Esophagus squamous epithelium (tissue), 5 donors: ENCODE data around the gene HOXA9. TPM values are rescaled to one million over a fixed set of nuclear protein-coding genes. Genes with fewer than 3 reads are reported as not detected.

Source experiments
- DNase-seq: peaks from one replicate; lab custom pipeline; 2025; lab: John Stamatoyannopoulos, UW
- H3K27ac ChIP-seq, 4 donors: fragments of 200-600 bp; sonication (generic); one replicate each; pipeline ENCODE4 v1.5.1; 2016 to 2019; ENCODE audit warnings: mild to moderate bottlenecking in 1 of 4
- H3K27me3 ChIP-seq, 4 donors: fragments of 200-600 bp; sonication (generic); 1 replicate in 3 of 4; 2 replicates in 1 of 4; pipeline versions ENCODE4 v1.5.1 to v1.6.0; 2017 to 2021; ENCODE audit warnings: antibody characterized with exemption in 1 of 4
- H3K36me3 ChIP-seq, 3 donors: fragments of 200-600 bp; sonication (generic); one replicate each; pipeline ENCODE4 v1.5.1; 2016 to 2019
- H3K4me1 ChIP-seq, 3 donors: fragments of 200-600 bp; sonication (generic); one replicate each; pipeline ENCODE4 v1.5.1; 2017 to 2019
- H3K4me3 ChIP-seq, 4 donors: fragments of 200-600 bp; sonication (generic); 1 replicate in 3 of 4; 2 replicates in 1 of 4; pipeline ENCODE4 v1.5.1; 2016 to 2019; ENCODE audit warnings: mild to moderate bottlenecking in 2 of 4, moderate library complexity in 1 of 4
- H3K9me3 ChIP-seq, 3 donors: fragments of 200-600 bp; sonication (generic); one replicate each; pipeline ENCODE4 v1.5.1; 2016 to 2019
- CTCF ChIP-seq, 6 experiments: fragments of 450-650 bp in 4 of 6; fragments of 200-600 bp in 2 of 6; sonication (generic) in 2 of 6; IDR thresholded peaks; one replicate each; pipeline ENCODE4 v1.5.1; 2016 to 2019; ENCODE audit warnings: antibody characterized with exemption in 6 of 6, mild to moderate bottlenecking in 4 of 6, moderate library complexity in 4 of 6
- POLR2A ChIP-seq, 4 donors: fragments of 450-650 bp; IDR thresholded peaks; one replicate each; pipeline ENCODE4 v1.6.1; 2017; ENCODE audit warnings: antibody characterized with exemption in 4 of 4, mild to moderate bottlenecking in 4 of 4, moderate library complexity in 3 of 4
- WGBS, 2 donors: methylation state at CpG; one replicate each; pipeline ENCODE4 v1.1.5; 2018; 5-methylcytosine and 5-hydroxymethylcytosine counted together
- intact Hi-C: fragments of 100-400 bp; cut with DNase I; formaldehyde crosslinking; loops from one replicate; pipeline ENCODE4 v1.15.0; 2022
- total RNA-seq, 4 donors: library from RNA; depleted of rRNA; stranded (reverse); fragments of >200 nt; gene quantifications; one replicate each; pipeline ENCODE4 v1.1.0, GENCODE V29; 2016
- donor health status: DM: yes; HTN: yes; CAD: no.

The HOXA9 gene
- total RNA-seq, 4 donors from 2014 or later = 0.57 to 1.1 TPM; not detected in 2

DNA sequence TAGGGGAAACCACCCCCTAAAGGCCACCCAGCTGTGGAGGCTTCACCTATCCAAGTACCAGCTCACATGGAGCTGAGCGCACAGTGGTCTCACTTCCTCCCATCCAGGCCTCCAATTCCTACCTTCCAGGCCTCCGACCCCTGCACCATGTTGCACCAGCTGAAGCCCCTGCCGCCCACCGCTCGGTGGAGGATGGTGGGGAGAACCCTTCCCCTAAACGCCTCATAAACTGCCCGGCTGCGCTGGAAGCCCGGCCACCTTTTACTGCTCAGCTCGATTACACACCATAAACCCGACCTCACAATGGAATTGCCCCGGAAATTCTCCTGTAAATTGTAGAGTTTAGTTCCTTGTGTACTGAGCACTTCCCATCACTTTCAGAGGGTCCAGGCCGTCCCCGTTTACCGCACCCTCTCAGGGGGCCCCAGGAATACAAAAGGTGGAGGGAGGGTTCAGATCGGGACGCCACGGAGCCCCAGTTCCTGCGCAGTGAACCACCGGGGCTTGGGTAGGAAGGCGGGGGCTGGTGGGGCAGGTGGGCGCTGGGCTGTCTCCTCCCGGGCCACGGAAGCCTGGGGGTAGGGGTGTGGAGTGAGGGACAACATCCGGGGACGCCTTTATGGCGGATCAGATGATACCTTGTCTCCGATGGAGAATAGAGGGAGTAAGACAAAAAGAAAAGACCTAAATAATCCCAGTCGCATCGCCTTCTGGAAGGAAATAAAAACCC lies 7.5 kb downstream of the HOXA9 start:
- WGBS, 2 donors = 35 to 39% methylated on average over 10 to 20 of the region's 30 CpGs
- peaks cover 10 to 99% (median 64%) of the 10 kb centered on the region in 4 donors for H3K27me3 ChIP-seq

DNA sequence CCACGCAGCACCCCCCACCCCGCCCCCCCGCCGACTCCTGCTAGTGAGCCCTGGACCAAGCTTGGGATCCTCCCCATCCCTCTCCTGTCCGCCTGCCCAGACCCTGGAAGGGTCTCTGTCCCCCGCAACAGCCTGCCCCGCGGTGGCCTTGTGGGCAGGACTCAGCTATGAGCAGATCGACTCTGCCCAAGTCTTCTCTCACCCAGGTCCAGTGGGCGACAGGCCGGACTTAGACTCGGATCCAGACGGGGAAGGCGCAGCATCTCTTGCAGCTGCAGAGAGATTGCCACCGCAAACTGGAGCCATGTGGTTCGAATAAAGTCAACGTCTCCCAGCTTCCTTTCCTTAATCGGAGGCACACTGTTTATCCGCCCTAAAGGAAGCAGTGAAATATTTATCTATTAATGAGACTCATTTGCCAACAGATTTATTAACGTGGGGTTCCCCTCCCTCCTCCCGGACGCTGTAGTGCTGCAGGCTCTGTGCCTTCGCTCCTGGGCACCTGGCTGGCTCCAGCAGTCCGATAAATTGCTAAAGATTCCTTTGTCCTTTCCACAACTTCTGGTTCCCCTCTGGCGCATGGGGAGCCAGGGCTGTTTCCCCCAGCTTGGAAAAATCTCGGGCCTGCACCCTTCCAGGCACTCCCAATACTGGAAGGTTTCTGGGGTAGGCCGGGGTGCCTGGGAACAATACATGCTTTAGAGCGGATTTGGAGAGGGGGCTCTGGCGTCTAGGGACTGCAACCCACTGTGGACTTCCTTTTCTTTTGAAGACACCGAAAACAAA lies 8.2 kb downstream of the HOXA9 start:
- peak overlapping the region; percentile 28 to 65 (median 44) for H3K4me3 ChIP-seq
- no peaks in the 10 kb centered on the region for H3K9me3 ChIP-seq
- TF ChIP-seq POLR2A (IDR thresholded peaks at IDR 0.05) = no peak
- TF ChIP-seq CTCF (IDR thresholded peaks at IDR 0.05) = no peak
- DNase-seq = no peak
- H3K4me1 ChIP-seq = peaks cover 32 to 77% (median 33%) of the 10 kb centered on the region in 3 donors
- peak overlapping the region in 2 of 4 donors; percentile 66 to 71 for H3K27ac ChIP-seq
- WGBS, 2 donors = 35 to 42% methylated on average over 17 to 19 of the region's 30 CpGs
- intact Hi-C loops = no loop called here
- peaks cover 18 to 99% (median 68%) of the 10 kb centered on the region in 4 donors for H3K27me3 ChIP-seq
- no peaks in the 10 kb centered on the region for H3K36me3 ChIP-seq

More for the DNA sequence above, 7.5 kb downstream of the HOXA9 start:
- Histone ChIP-seq H3K4me3 (no peak overlapping the region), H3K4me1 (peaks cover 28 to 71% (median 33%) of the 10 kb centered on the region in 3 donors), H3K9me3 (no peaks in the 10 kb centered on the region), H3K36me3 (no peaks in the 10 kb centered on the region), H3K27ac (no peak overlapping the region)
- intact Hi-C loops = no loop called here
- TF ChIP-seq CTCF (IDR thresholded peaks at IDR 0.05) (no peak), POLR2A (IDR thresholded peaks at IDR 0.05) (no peak)
- no peak for DNase-seq

DNA sequence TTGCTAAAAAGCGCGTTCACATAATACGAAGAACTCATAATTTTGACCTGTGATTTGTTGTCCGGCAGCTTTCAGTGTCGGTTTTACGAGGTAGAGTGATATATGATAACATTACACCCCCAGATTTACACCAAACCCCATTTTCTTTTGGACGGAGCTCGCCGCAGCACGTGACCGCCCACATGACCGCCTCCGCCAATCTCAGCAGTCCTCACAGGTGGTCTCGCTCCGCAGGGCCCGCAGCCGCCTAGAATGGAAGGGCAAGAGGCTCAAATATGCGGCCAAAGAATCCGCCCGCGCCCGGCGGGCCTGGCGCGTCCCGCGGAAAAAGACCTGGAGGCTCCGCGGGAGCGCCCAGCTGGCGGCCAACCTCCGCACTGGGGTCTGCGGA lies 8.8 kb downstream of the HOXA9 start, which contains the start of gene HOXA7:
HOXA7 (minus strand) TSS at position 168 of the 391 bp plus-strand sequence; CDS start at position 38, 130 bp downstream.
- no peak for DNase-seq
- H3K36me3 ChIP-seq = no peaks in the 10 kb centered on the region
- H3K9me3 ChIP-seq = no peaks in the 10 kb centered on the region
- peaks cover 19 to 99% (median 70%) of the 10 kb centered on the region in 4 donors for H3K27me3 ChIP-seq
- intact Hi-C loops = no loop called here
- peak within 1 kb of the TSS in 3 of 4 donors; percentile 6 to 71 (median 66) for H3K27ac ChIP-seq
- peaks cover 35 to 77% (median 36%) of the 10 kb centered on the region in 3 donors for H3K4me1 ChIP-seq
- TF ChIP-seq POLR2A (IDR thresholded peaks at IDR 0.05) (no peak), CTCF (IDR thresholded peaks at IDR 0.05) (no peak)
- WGBS, 2 donors = 0 to 2% methylated on average over 6 to 13 of the region's 33 CpGs
- peak within 1 kb of the TSS; percentile 28 to 65 (median 44) for H3K4me3 ChIP-seq

- 2 to 3% methylated on average over 40 to 48 of the region's 63 CpGs for WGBS, 2 donors
- Histone ChIP-seq H3K27ac (peak overlapping the region in 3 of 4 donors; percentile 6 to 71 (median 66)), H3K4me3 (peak overlapping the region; percentile 28 to 65 (median 44)), H3K4me1 (peaks cover 30 to 77% (median 36%) of the 10 kb centered on the region in 3 donors), H3K27me3 (peaks cover 19 to 99% (median 73%) of the 10 kb centered on the region in 4 donors), H3K36me3 (no peaks in the 10 kb centered on the region), H3K9me3 (no peaks in the 10 kb centered on the region)
- intact Hi-C loops = no loop called here
- no peak for DNase-seq
- TF ChIP-seq POLR2A (IDR thresholded peaks at IDR 0.05) (no peak), CTCF (IDR thresholded peaks at IDR 0.05) (no peak)
Observed at GRCh38 chr7:27155816-27156507, 9.4 kb downstream of the HOXA9 start.
